Measurements from ENCODE around the gene HOMER3.

HOMER3 gene

DNA sequence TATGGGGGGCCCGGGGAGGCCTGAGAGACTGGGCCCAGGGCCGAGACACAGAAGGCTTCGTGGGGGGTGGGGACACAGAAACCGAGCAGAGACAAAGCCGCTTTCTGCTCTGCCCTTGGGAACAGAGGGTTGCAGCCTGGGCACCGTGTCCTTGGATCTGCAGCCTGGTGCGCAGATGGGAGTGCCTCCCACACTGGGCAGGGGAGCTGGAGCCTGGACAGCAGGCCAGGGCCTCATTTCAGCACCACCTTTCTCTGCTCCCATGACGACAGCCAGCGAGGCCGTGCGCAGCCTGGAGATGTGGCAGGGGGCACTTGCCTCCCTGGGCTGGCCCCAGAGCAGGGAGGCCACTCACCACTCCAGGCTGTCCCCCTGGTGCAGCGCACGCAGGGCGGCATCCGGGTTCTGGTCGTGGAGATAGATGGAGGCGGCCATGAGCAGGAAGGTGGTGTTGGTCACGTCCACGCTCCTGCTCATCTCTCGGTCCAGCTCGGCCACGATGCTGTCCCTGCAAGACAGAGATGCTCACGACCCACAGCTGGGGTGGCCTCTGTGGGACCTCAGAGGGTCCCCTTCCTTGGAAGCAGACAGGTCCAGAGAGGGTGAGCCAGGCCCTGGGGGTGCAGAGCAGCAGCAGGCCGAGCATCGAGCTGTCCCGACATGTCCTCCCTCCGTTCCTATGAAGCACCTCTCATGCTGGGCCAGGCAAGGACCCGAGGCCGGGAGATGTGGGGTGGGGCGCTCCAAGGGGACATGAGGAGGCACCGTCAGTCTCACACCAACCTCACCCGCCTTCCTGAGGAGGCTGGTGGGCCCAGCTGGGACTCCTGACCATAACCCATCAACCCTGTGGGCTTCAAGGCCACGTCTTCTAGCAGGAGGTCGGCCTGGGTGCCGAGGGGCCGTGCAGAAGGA lies 34.2 kb downstream of the HOMER3 start:
- no peaks in the 10 kb centered on the region for H3K79me2 ChIP-seq (ENCODE audit: control insufficient read depth, insufficient read depth, low read length)
- no peak overlapping the region for H3K4me3 ChIP-seq (ENCODE audit: low read length)
- no peak overlapping the region for H3K9ac ChIP-seq (ENCODE audit: low read length)
- no peak overlapping the region for H2AK5ac ChIP-seq (ENCODE audit: low read length)
- H3K27ac ChIP-seq (ENCODE audit: low read depth, low read length), result no peak overlapping the region
- no peak overlapping the region for H4K5ac ChIP-seq (ENCODE audit: low read length)
- WGBS (ENCODE audit: extremely low coverage, insufficient coverage, low lambda C conversion rate), result no CpG with 5 or more reads among the region's 36 CpGs
- no peak overlapping the region for H3K4me2 ChIP-seq (ENCODE audit: low read length)
- H3K4ac ChIP-seq (ENCODE audit: low read depth, low read length), result no peak overlapping the region
- DNase-seq, result no peak
- H3K23ac ChIP-seq (ENCODE audit: low read length), result no peak overlapping the region
- no peak overlapping the region for H4K8ac ChIP-seq (ENCODE audit: low read depth, low read length)
- H3K56ac ChIP-seq (ENCODE audit: low read length), result no peak overlapping the region
- H3K36me3 ChIP-seq (ENCODE audit: control insufficient read depth, insufficient read depth, low read length), result peaks cover 3% of the 10 kb centered on the region
- no peaks in the 10 kb centered on the region for H3K4me1 ChIP-seq (ENCODE audit: control insufficient read depth, low read depth, low read length)
- no peak overlapping the region for H2BK5ac ChIP-seq (ENCODE audit: low read length)
- no peak overlapping the region for H2BK15ac ChIP-seq (replicated peaks; ENCODE audit: low read depth)
- H3K18ac ChIP-seq (ENCODE audit: low read length), result no peak overlapping the region
- H3K27me3 ChIP-seq (ENCODE audit: insufficient read depth, low read length, poor library complexity), result no peaks in the 10 kb centered on the region
- H2BK120ac ChIP-seq (ENCODE audit: low read depth, low read length), result no peak overlapping the region
- no peaks in the 10 kb centered on the region for H3K79me1 ChIP-seq (ENCODE audit: low read length)

GRCh38 chr19:18905513-18906236 lies 35.3 kb downstream of the HOMER3 start:
- H3K79me1 ChIP-seq (ENCODE audit: low read length), result no peaks in the 10 kb centered on the region
- H3K18ac ChIP-seq (ENCODE audit: low read length), result no peak overlapping the region
- DNase-seq, result no peak
- no peak overlapping the region for H4K8ac ChIP-seq (ENCODE audit: low read depth, low read length)
- H3K23ac ChIP-seq (ENCODE audit: low read length), result no peak overlapping the region
- H3K4me1 ChIP-seq (ENCODE audit: control insufficient read depth, low read depth, low read length), result no peaks in the 10 kb centered on the region
- H3K4me2 ChIP-seq (ENCODE audit: low read length), result no peak overlapping the region
- no peaks in the 10 kb centered on the region for H3K27me3 ChIP-seq (ENCODE audit: insufficient read depth, low read length, poor library complexity)
- H4K5ac ChIP-seq (ENCODE audit: low read length), result no peak overlapping the region
- no peak overlapping the region for H3K56ac ChIP-seq (ENCODE audit: low read length)
- H3K27ac ChIP-seq (ENCODE audit: low read depth, low read length), result no peak overlapping the region
- no peak overlapping the region for H3K9ac ChIP-seq (ENCODE audit: low read length)
- H2BK5ac ChIP-seq (ENCODE audit: low read length), result no peak overlapping the region
- no peak overlapping the region for H2AK5ac ChIP-seq (ENCODE audit: low read length)
- no peak overlapping the region for H2BK15ac ChIP-seq (replicated peaks; ENCODE audit: low read depth)
- peaks cover 1% of the 10 kb centered on the region for H3K36me3 ChIP-seq (ENCODE audit: control insufficient read depth, insufficient read depth, low read length)
- WGBS (ENCODE audit: extremely low coverage, insufficient coverage, low lambda C conversion rate), result no CpG with 5 or more reads among the region's 26 CpGs
- no peak overlapping the region for H3K4ac ChIP-seq (ENCODE audit: low read depth, low read length)
- H2BK120ac ChIP-seq (ENCODE audit: low read depth, low read length), result no peak overlapping the region
- no peaks in the 10 kb centered on the region for H3K79me2 ChIP-seq (ENCODE audit: control insufficient read depth, insufficient read depth, low read length)
- no peak overlapping the region for H3K4me3 ChIP-seq (ENCODE audit: low read length)

DNA sequence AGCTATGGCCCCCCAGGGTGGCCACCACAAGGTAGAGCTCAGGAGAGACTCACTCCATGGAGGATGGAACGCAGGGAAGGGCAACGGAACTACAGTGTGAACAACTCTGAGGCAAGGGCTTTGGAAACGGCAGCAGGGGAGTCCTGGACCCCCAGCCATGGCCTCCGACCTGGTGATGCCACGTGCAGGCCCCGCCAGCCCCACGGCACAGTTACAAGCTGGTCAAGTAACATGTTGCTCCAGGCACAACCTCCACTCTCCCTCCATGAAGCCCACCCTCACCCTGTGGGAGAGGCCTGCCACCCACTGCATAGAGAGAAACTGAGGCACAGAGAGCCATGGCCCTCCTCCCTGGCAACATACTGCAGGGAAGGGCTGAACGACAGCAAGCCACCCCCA lies 36.0 kb downstream of the HOMER3 start:
- no CpG with 5 or more reads among the region's 8 CpGs for WGBS (ENCODE audit: extremely low coverage, insufficient coverage, low lambda C conversion rate)
- H2BK120ac ChIP-seq (ENCODE audit: low read depth, low read length), result no peak overlapping the region
- no peak overlapping the region for H3K56ac ChIP-seq (ENCODE audit: low read length)
- no peak overlapping the region for H3K9ac ChIP-seq (ENCODE audit: low read length)
- no peak overlapping the region for H2BK15ac ChIP-seq (replicated peaks; ENCODE audit: low read depth)
- H3K4me3 ChIP-seq (ENCODE audit: low read length), result no peak overlapping the region
- H3K79me1 ChIP-seq (ENCODE audit: low read length), result no peaks in the 10 kb centered on the region
- no peak overlapping the region for H3K27ac ChIP-seq (ENCODE audit: low read depth, low read length)
- no peak overlapping the region for H3K18ac ChIP-seq (ENCODE audit: low read length)
- no peaks in the 10 kb centered on the region for H3K27me3 ChIP-seq (ENCODE audit: insufficient read depth, low read length, poor library complexity)
- H3K36me3 ChIP-seq (ENCODE audit: control insufficient read depth, insufficient read depth, low read length), result no peaks in the 10 kb centered on the region
- H4K8ac ChIP-seq (ENCODE audit: low read depth, low read length), result no peak overlapping the region
- no peak overlapping the region for H3K4me2 ChIP-seq (ENCODE audit: low read length)
- no peak overlapping the region for H2AK5ac ChIP-seq (ENCODE audit: low read length)
- DNase-seq, result no peak
- no peak overlapping the region for H4K5ac ChIP-seq (ENCODE audit: low read length)
- H2BK5ac ChIP-seq (ENCODE audit: low read length), result no peak overlapping the region
- H3K79me2 ChIP-seq (ENCODE audit: control insufficient read depth, insufficient read depth, low read length), result no peaks in the 10 kb centered on the region
- no peak overlapping the region for H3K4ac ChIP-seq (ENCODE audit: low read depth, low read length)
- no peak overlapping the region for H3K23ac ChIP-seq (ENCODE audit: low read length)
- H3K4me1 ChIP-seq (ENCODE audit: control insufficient read depth, low read depth, low read length), result no peaks in the 10 kb centered on the region

- Histone ChIP-seq H3K27ac (ENCODE audit: low read depth, low read length) (no peak overlapping the region), H2BK120ac (ENCODE audit: low read depth, low read length) (no peak overlapping the region), H3K79me2 (ENCODE audit: control insufficient read depth, insufficient read depth, low read length) (no peaks in the 10 kb centered on the region), H3K79me1 (ENCODE audit: low read length) (no peaks in the 10 kb centered on the region), H3K36me3 (ENCODE audit: control insufficient read depth, insufficient read depth, low read length) (peaks cover 2% of the 10 kb centered on the region), H2BK15ac (replicated peaks; ENCODE audit: low read depth) (no peak overlapping the region), H3K4me2 (ENCODE audit: low read length) (no peak overlapping the region), H3K56ac (ENCODE audit: low read length) (no peak overlapping the region), H4K8ac (ENCODE audit: low read depth, low read length) (no peak overlapping the region), H2BK5ac (ENCODE audit: low read length) (no peak overlapping the region), H3K9ac (ENCODE audit: low read length) (no peak overlapping the region), H3K4me3 (ENCODE audit: low read length) (no peak overlapping the region), H3K4ac (ENCODE audit: low read depth, low read length) (no peak overlapping the region), H3K18ac (ENCODE audit: low read length) (no peak overlapping the region), H4K5ac (ENCODE audit: low read length) (no peak overlapping the region), H3K4me1 (ENCODE audit: control insufficient read depth, low read depth, low read length) (no peaks in the 10 kb centered on the region), H3K27me3 (ENCODE audit: insufficient read depth, low read length, poor library complexity) (no peaks in the 10 kb centered on the region), H3K23ac (ENCODE audit: low read length) (no peak overlapping the region), H2AK5ac (ENCODE audit: low read length) (no peak overlapping the region)
- DNase-seq, result no peak
- WGBS (ENCODE audit: extremely low coverage, insufficient coverage, low lambda C conversion rate), result no CpG with 5 or more reads among the region's 25 CpGs
Measured at GRCh38 chr19:18904334-18905057, 36.5 kb downstream of the HOMER3 start.

- Histone ChIP-seq H3K36me3 (ENCODE audit: control insufficient read depth, insufficient read depth, low read length) (peaks cover 2% of the 10 kb centered on the region), H4K8ac (ENCODE audit: low read depth, low read length) (no peak overlapping the region)
- WGBS (ENCODE audit: extremely low coverage, insufficient coverage, low lambda C conversion rate), result no CpG with 5 or more reads among the region's 29 CpGs
Measured at GRCh38 chr19:18903156-18904037, 37.6 kb downstream of the HOMER3 start.

More at GRCh38 chr19:18903156-18904037, 37.6 kb downstream of the HOMER3 start:
- no peaks in the 10 kb centered on the region for H3K79me1 ChIP-seq (ENCODE audit: low read length)
- H3K18ac ChIP-seq (ENCODE audit: low read length), result no peak overlapping the region
- H2BK120ac ChIP-seq (ENCODE audit: low read depth, low read length), result no peak overlapping the region
- H3K79me2 ChIP-seq (ENCODE audit: control insufficient read depth, insufficient read depth, low read length), result no peaks in the 10 kb centered on the region
- no peaks in the 10 kb centered on the region for H3K4me1 ChIP-seq (ENCODE audit: control insufficient read depth, low read depth, low read length)
- H4K5ac ChIP-seq (ENCODE audit: low read length), result no peak overlapping the region
- no peak overlapping the region for H3K4ac ChIP-seq (ENCODE audit: low read depth, low read length)
- DNase-seq, result no peak
- no peak overlapping the region for H2BK5ac ChIP-seq (ENCODE audit: low read length)
- H3K27me3 ChIP-seq (ENCODE audit: insufficient read depth, low read length, poor library complexity), result no peaks in the 10 kb centered on the region
- H3K56ac ChIP-seq (ENCODE audit: low read length), result no peak overlapping the region
- no peak overlapping the region for H3K9ac ChIP-seq (ENCODE audit: low read length)
- H3K4me2 ChIP-seq (ENCODE audit: low read length), result no peak overlapping the region
- H3K23ac ChIP-seq (ENCODE audit: low read length), result no peak overlapping the region
- H2BK15ac ChIP-seq (replicated peaks; ENCODE audit: low read depth), result no peak overlapping the region
- no peak overlapping the region for H3K4me3 ChIP-seq (ENCODE audit: low read length)
- H3K27ac ChIP-seq (ENCODE audit: low read depth, low read length), result no peak overlapping the region
- H2AK5ac ChIP-seq (ENCODE audit: low read length), result no peak overlapping the region

Measured in mesendoderm (in vitro differentiated cells).